ENCODE data around the gene GPC5.

Gene GPC5

DNA sequence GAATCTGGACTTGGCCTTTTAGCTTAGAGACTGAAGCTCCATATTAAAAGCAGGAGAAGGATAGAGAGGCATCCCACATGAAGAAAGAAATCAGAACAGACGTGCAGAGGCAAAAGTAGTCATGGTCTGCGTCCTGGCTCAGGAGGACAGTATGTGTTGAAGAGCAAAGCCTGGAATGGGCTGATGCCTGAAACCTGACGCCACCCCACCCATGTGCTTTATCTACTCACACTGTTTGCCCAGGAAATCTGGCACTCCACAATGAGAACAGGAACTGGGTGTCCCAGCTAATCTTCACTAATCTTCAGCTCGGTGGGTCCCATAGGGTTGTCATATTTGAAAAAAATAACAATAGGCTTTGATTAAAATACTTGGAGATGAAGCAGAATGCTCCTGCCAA lies 1279.2 kb downstream of the GPC5 start:
- TF ChIP-seq USF1 (IDR thresholded peaks at IDR 0.05) (no peak), CEBPB (IDR thresholded peaks at IDR 0.05) (no peak), RAD21 (IDR thresholded peaks at IDR 0.05; ENCODE audit: low read depth) (no peak), TCF12 (IDR thresholded peaks at IDR 0.05; ENCODE audit: low read depth) (no peak), FOXM1 (IDR thresholded peaks at IDR 0.05; ENCODE audit: borderline replicate concordance, low read depth) (no peak), ZBTB7A (IDR thresholded peaks at IDR 0.05; ENCODE audit: low read depth) (no peak), CREB1 (IDR thresholded peaks at IDR 0.05; ENCODE audit: low read depth) (no peak), TEAD4 (IDR thresholded peaks at IDR 0.05) (no peak), TAF1 (IDR thresholded peaks at IDR 0.05; ENCODE audit: low read depth) (no peak), EP300 (IDR thresholded peaks at IDR 0.05; ENCODE audit: borderline replicate concordance) (no peak), EGR1 (IDR thresholded peaks at IDR 0.05) (no peak), YY1 (IDR thresholded peaks at IDR 0.05; ENCODE audit: low read depth) (no peak), NFIC (IDR thresholded peaks at IDR 0.05) (no peak)
- TF ChIP-seq, protein P1, sequence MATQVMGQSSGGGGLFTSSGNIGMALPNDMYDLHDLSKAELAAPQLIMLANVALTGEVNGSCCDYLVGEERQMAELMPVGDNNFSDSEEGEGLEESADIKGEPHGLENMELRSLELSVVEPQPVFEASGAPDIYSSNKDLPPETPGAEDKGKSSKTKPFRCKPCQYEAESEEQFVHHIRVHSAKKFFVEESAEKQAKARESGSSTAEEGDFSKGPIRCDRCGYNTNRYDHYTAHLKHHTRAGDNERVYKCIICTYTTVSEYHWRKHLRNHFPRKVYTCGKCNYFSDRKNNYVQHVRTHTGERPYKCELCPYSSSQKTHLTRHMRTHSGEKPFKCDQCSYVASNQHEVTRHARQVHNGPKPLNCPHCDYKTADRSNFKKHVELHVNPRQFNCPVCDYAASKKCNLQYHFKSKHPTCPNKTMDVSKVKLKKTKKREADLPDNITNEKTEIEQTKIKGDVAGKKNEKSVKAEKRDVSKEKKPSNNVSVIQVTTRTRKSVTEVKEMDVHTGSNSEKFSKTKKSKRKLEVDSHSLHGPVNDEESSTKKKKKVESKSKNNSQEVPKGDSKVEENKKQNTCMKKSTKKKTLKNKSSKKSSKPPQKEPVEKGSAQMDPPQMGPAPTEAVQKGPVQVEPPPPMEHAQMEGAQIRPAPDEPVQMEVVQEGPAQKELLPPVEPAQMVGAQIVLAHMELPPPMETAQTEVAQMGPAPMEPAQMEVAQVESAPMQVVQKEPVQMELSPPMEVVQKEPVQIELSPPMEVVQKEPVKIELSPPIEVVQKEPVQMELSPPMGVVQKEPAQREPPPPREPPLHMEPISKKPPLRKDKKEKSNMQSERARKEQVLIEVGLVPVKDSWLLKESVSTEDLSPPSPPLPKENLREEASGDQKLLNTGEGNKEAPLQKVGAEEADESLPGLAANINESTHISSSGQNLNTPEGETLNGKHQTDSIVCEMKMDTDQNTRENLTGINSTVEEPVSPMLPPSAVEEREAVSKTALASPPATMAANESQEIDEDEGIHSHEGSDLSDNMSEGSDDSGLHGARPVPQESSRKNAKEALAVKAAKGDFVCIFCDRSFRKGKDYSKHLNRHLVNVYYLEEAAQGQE (IDR thresholded peaks at IDR 0.05; ENCODE audit: low read depth): no peak
- TF ChIP-seq, protein P2, sequence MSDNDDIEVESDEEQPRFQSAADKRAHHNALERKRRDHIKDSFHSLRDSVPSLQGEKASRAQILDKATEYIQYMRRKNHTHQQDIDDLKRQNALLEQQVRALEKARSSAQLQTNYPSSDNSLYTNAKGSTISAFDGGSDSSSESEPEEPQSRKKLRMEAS (IDR thresholded peaks at IDR 0.05): no peak

DNA sequence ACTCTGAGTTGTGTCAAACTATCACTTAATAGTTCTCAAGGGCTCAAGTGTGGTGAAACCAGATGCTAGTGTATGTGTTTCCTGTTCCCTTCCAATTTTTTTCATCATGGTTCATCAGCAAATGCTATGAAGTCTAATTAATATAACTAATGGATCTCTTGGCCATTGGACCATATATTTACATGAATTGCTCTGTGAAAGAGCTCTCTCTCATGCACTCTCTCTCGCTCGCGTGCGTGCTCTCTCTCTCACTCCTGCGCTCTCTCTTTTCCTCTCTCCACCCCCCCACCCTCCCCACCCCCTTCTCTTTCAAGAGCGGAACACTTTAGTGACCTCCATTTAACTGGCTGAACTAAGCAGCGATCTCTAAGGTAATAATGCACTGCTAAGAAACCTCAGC lies 1281.2 kb downstream of the GPC5 start:
- TF ChIP-seq CEBPB (IDR thresholded peaks at IDR 0.05) (no peak), EP300 (IDR thresholded peaks at IDR 0.05; ENCODE audit: borderline replicate concordance) (no peak), TCF12 (IDR thresholded peaks at IDR 0.05; ENCODE audit: low read depth) (no peak), RAD21 (IDR thresholded peaks at IDR 0.05; ENCODE audit: low read depth) (no peak), NFIC (IDR thresholded peaks at IDR 0.05) (no peak), EGR1 (IDR thresholded peaks at IDR 0.05) (no peak), TEAD4 (IDR thresholded peaks at IDR 0.05) (no peak), USF1 (IDR thresholded peaks at IDR 0.05) (no peak), CREB1 (IDR thresholded peaks at IDR 0.05; ENCODE audit: low read depth) (no peak), ZBTB7A (IDR thresholded peaks at IDR 0.05; ENCODE audit: low read depth) (no peak), YY1 (IDR thresholded peaks at IDR 0.05; ENCODE audit: low read depth) (no peak), FOXM1 (IDR thresholded peaks at IDR 0.05; ENCODE audit: borderline replicate concordance, low read depth) (no peak), TAF1 (IDR thresholded peaks at IDR 0.05; ENCODE audit: low read depth) (no peak)
- TF ChIP-seq, protein P2 (IDR thresholded peaks at IDR 0.05): no peak
- TF ChIP-seq, protein P1 (IDR thresholded peaks at IDR 0.05; ENCODE audit: low read depth): no peak

DNA sequence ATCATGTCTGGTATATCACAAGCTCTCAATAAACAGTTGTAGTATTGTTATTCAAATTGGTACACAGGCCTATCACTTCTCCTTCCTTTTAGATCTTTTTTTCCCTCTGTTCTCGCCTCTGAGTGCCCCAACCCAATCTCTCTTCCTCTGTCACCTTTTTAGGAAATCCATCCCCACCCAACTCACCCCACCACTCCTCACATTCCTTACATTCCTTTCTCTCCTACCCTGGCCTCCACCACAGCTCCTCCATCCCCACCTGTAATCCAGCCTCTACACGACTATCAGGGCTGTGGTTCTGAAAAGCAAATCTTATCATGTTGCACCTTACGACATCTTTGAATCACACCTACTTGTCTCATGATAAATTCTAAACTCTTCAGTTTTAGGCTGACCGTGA lies 1282.8 kb downstream of the GPC5 start:
- TF ChIP-seq TCF12 (IDR thresholded peaks at IDR 0.05; ENCODE audit: low read depth) (no peak), TEAD4 (IDR thresholded peaks at IDR 0.05) (peak; percentile 31; the same call in 1 of the 2 replicates), NFIC (IDR thresholded peaks at IDR 0.05) (no peak), RAD21 (IDR thresholded peaks at IDR 0.05; ENCODE audit: low read depth) (no peak), EGR1 (IDR thresholded peaks at IDR 0.05) (no peak)

GRCh38 chr13:92682832-92683517 lies 1284.6 kb downstream of the GPC5 start:
- TF ChIP-seq, protein P2 (IDR thresholded peaks at IDR 0.05): no peak
- TF ChIP-seq CREB1 (IDR thresholded peaks at IDR 0.05; ENCODE audit: low read depth): no peak
- TF ChIP-seq FOXM1 (IDR thresholded peaks at IDR 0.05; ENCODE audit: borderline replicate concordance, low read depth): no peak
- TF ChIP-seq TAF1 (IDR thresholded peaks at IDR 0.05; ENCODE audit: low read depth): no peak
- no peak for TF ChIP-seq EP300 (IDR thresholded peaks at IDR 0.05; ENCODE audit: borderline replicate concordance)
- TF ChIP-seq USF1 (IDR thresholded peaks at IDR 0.05): no peak
- TF ChIP-seq RAD21 (IDR thresholded peaks at IDR 0.05; ENCODE audit: low read depth): no peak
- TF ChIP-seq ZBTB7A (IDR thresholded peaks at IDR 0.05; ENCODE audit: low read depth): no peak
- TF ChIP-seq, protein P1 (IDR thresholded peaks at IDR 0.05; ENCODE audit: low read depth): no peak
- TF ChIP-seq NFIC (IDR thresholded peaks at IDR 0.05): no peak
- TF ChIP-seq TEAD4 (IDR thresholded peaks at IDR 0.05): no peak
- no peak for TF ChIP-seq CEBPB (IDR thresholded peaks at IDR 0.05)
- no peak for TF ChIP-seq EGR1 (IDR thresholded peaks at IDR 0.05)
